Naive thymus-derived CD4-positive, alpha-beta T cell (primary cell): ENCODE results near the gene PARVA. TPM values are rescaled to one million over a fixed set of nuclear protein-coding genes. Genes with fewer than 3 reads are reported as not detected.

Experiments used
- ATAC-seq: fragments of 150-1000 bp; cut with Tn5 transposase; 2 replicates; pipeline ENCODE4 v1.10.0; 2021; ENCODE audit warnings: mild to moderate bottlenecking, moderate library complexity
- CTCF ChIA-PET: fragments of 350-600 bp; sonication (Branson Sonifier 250); formaldehyde crosslinking; loops from one replicate; lab custom pipeline; 2021; ENCODE audit warnings: antibody characterized with exemption; lab: Charles Lee
- POLR2A ChIA-PET: fragments of 350-600 bp; sonication (Branson Sonifier 250); formaldehyde crosslinking; loops from one replicate; lab custom pipeline; 2021; ENCODE audit warnings: antibody characterized with exemption, inconsistent platforms; lab: Charles Lee
- DNase-seq, 9 donors: peaks; one replicate each; pipeline versions ENCODE4 v3.0.0 to v3.0.0-alpha.2; 2020 to 2022; ENCODE audit warnings: mixed read lengths in 1 of 9
- H3K27ac ChIP-seq: one replicate; pipeline ENCODE4 v1.7.0; 2013; ENCODE audit warnings: mild to moderate bottlenecking, low read depth, low read length, moderate library complexity
- H3K27me3 ChIP-seq, 2 donors: one replicate each; pipeline ENCODE4 v1.7.0; 2013; ENCODE audit warnings: low read length in 2 of 2, mild to moderate bottlenecking in 2 of 2, moderate library complexity in 2 of 2; ENCODE audit not compliant: control insufficient read depth in 2 of 2, insufficient read depth in 2 of 2
- H3K36me3 ChIP-seq, 3 experiments: 1 replicate in 2 of 3; 2 replicates in 1 of 3; pipeline ENCODE4 v1.7.0; 2013; ENCODE audit warnings: low read length in 3 of 3, mild to moderate bottlenecking in 3 of 3, moderate library complexity in 1 of 3; ENCODE audit not compliant: insufficient read depth in 3 of 3, control insufficient read depth in 2 of 3
- H3K4me1 ChIP-seq, 2 donors: one replicate each; pipeline ENCODE4 v1.7.0; 2013; ENCODE audit warnings: low read length in 2 of 2, mild to moderate bottlenecking in 2 of 2, moderate library complexity in 1 of 2; ENCODE audit not compliant: control insufficient read depth in 2 of 2, insufficient read depth in 2 of 2
- H3K4me3 ChIP-seq: 2 replicates; pipeline ENCODE4 v1.7.0; 2013; ENCODE audit warnings: mild to moderate bottlenecking, low read length
- H3K9me3 ChIP-seq, 3 experiments: 1 replicate in 2 of 3; 2 replicates in 1 of 3; pipeline ENCODE4 v1.7.0; 2013; ENCODE audit warnings: low read length in 3 of 3; ENCODE audit not compliant: control insufficient read depth in 2 of 3
- H3K27ac Mint-ChIP-seq, 9 donors: one replicate each; pipeline ENCODE4 v1.8.0; 2020 to 2022; ENCODE audit warnings: mixed read lengths in 9 of 9, mild to moderate bottlenecking in 8 of 9, moderate library complexity in 5 of 9, inconsistent platforms in 2 of 9
- H3K27me3 Mint-ChIP-seq, 5 donors: one replicate each; pipeline ENCODE4 v1.8.0; 2021 to 2022; ENCODE audit warnings: mixed read lengths in 5 of 5, mild to moderate bottlenecking in 1 of 5
- H3K36me3 Mint-ChIP-seq, 5 donors: one replicate each; pipeline ENCODE4 v1.8.0; 2020 to 2022; ENCODE audit warnings: mixed read lengths in 5 of 5, mild to moderate bottlenecking in 3 of 5, inconsistent platforms in 1 of 5
- H3K4me1 Mint-ChIP-seq, 7 donors: one replicate each; pipeline ENCODE4 v1.8.0; 2020 to 2022; ENCODE audit warnings: mixed read lengths in 7 of 7, mild to moderate bottlenecking in 3 of 7, inconsistent platforms in 1 of 7
- H3K4me3 Mint-ChIP-seq, 10 donors: one replicate each; pipeline ENCODE4 v1.8.0; 2020 to 2022; ENCODE audit warnings: mild to moderate bottlenecking in 10 of 10, mixed read lengths in 10 of 10, moderate library complexity in 6 of 10, inconsistent platforms in 2 of 10
- H3K9me3 Mint-ChIP-seq, 11 donors: one replicate each; pipeline ENCODE4 v1.8.0; 2020 to 2022; ENCODE audit warnings: mixed read lengths in 11 of 11, mild to moderate bottlenecking in 4 of 11, inconsistent platforms in 1 of 11, moderate library complexity in 1 of 11
- intact Hi-C, 2 donors: fragments of 100-400 bp; cut with micrococcal nuclease; formaldehyde crosslinking; loops; one replicate each; pipeline ENCODE4 v1.15.1; 2023
- polyA plus RNA-seq, 2 donors: library from polyadenylated mRNA; unstranded; fragments of 300-500 nt; fragmentation: Illumina TruSeq; gene quantifications; one replicate each; pipeline ENCODE4 v1.2.3, GENCODE V29; 2021
- total RNA-seq, 6 experiments: library from RNA in 5 of 6; stranded (reverse) in 5 of 6; gene quantifications; 1 replicate in 5 of 6; 2 replicates in 1 of 6; pipeline ENCODE4 v1.2.3 and lab custom pipeline; 2021 to 2026

PARVA gene
- total and polyA plus RNA-seq, 7 experiments from 2014 or later, result 0.07 to 0.97 (median 0.69) TPM

DNA sequence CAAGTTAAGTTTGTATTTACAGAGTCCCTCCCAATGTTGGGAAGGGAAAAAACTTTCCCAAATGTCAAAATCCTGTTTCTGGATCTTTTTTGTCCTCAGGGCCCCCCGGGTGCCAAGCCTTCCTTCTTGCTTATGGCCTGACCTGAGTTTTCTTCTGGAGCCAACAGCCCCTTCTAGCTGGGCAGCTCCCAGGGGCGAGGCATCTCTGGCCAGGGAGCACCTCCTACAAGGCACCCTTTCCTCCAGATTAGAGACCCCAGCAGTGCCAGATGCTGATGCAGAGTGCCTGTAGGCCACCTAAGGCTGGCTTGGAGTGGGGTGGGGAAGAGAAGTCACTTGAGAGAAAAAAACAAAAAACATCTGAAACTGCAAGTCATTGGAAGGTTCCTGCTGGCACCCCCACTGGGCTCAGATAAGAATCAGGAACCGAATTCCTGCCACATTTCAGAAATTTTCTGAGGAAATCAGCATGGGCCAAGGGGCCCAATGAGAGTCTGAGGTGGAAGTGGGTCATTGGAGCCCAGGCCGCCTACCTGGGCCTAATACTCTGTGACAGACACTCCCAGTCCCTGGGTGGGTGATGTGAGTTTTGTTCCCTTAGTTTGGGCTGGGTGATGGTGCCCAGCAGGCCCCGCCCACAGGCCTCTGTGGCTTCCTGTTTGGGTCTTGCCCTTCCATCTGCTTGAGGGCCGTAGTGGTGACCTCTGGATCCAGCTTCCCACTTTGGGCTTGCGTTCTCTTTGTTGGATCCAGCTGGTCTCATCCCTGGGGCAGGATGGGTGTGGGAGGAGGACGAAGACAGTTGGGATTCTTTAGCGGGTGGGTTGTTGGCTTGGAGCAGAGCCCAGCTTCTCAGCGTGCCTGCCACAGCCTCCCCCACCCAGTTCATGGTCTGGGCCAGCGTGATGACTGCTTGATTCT, 40.6 kb downstream of the PARVA start:
- Mint-ChIP-seq H3K36me3 (no peaks in the 10 kb centered on the region), H3K4me1 (no peaks in the 10 kb centered on the region), H3K4me3 (no peak overlapping the region), H3K27ac (no peak overlapping the region), H3K27me3 (peaks cover 0 to 12% (median 8%) of the 10 kb centered on the region in 5 donors), H3K9me3 (no peaks in the 10 kb centered on the region)
- Histone ChIP-seq H3K36me3 (no peaks in the 10 kb centered on the region), H3K27me3 (no peaks in the 10 kb centered on the region), H3K4me1 (no peaks in the 10 kb centered on the region), H3K4me3 (no peak overlapping the region), H3K27ac (no peak overlapping the region), H3K9me3 (no peaks in the 10 kb centered on the region)
- intact Hi-C loops, result no loop called here
- POLR2A ChIA-PET, result no interaction called here
- no peak for DNase-seq
- CTCF ChIA-PET, result no interaction called here
- no peak for ATAC-seq

DNA sequence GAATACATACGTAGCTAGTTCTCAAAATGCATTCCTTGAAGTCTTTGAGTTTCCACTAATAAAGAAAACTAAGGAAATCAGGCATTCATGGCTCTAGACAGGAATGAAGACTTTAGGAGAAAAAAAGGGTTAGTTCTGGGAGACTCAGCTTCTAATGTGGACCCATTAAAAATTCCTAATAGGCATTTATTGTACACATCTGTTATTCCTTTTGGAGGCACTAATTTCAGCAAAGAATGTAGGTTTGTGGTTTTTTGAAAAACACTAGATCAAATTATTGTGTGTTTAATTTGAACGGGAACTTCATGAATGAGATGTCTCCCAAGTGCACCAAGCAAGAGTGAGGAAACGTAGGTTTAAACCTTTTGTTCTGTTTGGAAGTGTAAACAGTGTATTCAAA, 42.7 kb downstream of the PARVA start:
- ChIA-PET POLR2A (no interaction called here), CTCF (no interaction called here)
- H3K27ac ChIP-seq, result no peak overlapping the region
- Mint-ChIP-seq H3K36me3 (no peaks in the 10 kb centered on the region), H3K4me3 (no peak overlapping the region), H3K27ac (no peak overlapping the region), H3K27me3 (peaks cover 0 to 8% (median 6%) of the 10 kb centered on the region in 5 donors), H3K4me1 (no peaks in the 10 kb centered on the region), H3K9me3 (no peaks in the 10 kb centered on the region)
- ATAC-seq (no peak), DNase-seq (no peak)
- H3K4me3 ChIP-seq, result no peak overlapping the region
- no peaks in the 10 kb centered on the region for H3K9me3 ChIP-seq
- H3K27me3 ChIP-seq, result no peaks in the 10 kb centered on the region
- intact Hi-C loops, result no loop called here
- no peaks in the 10 kb centered on the region for H3K4me1 ChIP-seq
- no peaks in the 10 kb centered on the region for H3K36me3 ChIP-seq

DNA sequence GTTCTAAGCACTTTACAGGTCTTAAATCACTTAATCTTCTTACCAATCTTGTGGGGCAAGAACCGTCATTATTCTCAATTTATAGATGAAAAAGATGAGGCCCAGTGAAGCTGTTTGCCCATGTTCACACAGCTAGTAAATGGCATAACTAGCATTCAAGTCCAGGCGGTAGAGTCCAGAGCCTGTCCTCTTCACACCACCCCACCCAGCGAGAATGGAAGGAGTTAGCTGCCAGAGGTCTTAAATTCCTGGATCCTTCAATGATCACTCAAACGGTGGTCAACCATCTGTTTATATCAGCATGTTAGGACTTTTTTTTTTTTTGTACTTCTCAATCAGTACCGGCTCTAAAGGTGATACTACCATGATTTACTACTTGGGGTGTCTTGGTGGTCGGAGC, 43.3 kb downstream of the PARVA start:
- ChIA-PET POLR2A (interaction anchor here (0.6 kb wide), 1 partner anchor 35 kb away, joined by 3 read pairs; no protein-coding TSS in a partner anchor), CTCF (no interaction called here)
- no peak for DNase-seq
- Histone ChIP-seq H3K4me3 (no peak overlapping the region), H3K9me3 (no peaks in the 10 kb centered on the region), H3K27ac (no peak overlapping the region), H3K27me3 (no peaks in the 10 kb centered on the region), H3K4me1 (no peaks in the 10 kb centered on the region), H3K36me3 (no peaks in the 10 kb centered on the region)
- ATAC-seq, result no peak
- H3K36me3 Mint-ChIP-seq, result no peaks in the 10 kb centered on the region
- H3K9me3 Mint-ChIP-seq, result no peaks in the 10 kb centered on the region
- no peaks in the 10 kb centered on the region for H3K4me1 Mint-ChIP-seq
- intact Hi-C loops, result no loop called here
- no peak overlapping the region for H3K4me3 Mint-ChIP-seq
- peaks cover 0 to 14% (median 6%) of the 10 kb centered on the region in 5 donors for H3K27me3 Mint-ChIP-seq
- no peak overlapping the region for H3K27ac Mint-ChIP-seq

DNA sequence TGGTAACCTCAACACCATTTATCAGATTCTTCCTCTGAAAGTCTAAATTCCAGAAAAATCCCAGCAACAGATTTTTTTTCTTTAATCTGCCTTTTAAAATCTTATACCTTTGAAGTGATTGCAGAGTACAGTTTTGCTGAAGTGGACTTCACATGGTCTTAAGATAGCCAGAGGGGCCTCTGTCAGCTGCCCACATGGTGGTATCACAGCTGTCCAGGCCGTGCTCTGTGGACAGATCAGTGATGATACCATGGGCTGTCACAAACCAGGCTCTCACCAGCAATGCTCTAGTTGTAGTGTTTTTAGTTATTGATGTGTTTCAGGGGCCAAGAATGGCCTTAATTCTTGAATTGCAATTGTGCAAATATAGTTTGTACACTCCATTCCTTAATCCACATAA, 44.0 kb downstream of the PARVA start:
- Histone ChIP-seq H3K4me3 (no peak overlapping the region), H3K4me1 (no peaks in the 10 kb centered on the region), H3K27ac (no peak overlapping the region), H3K36me3 (no peaks in the 10 kb centered on the region), H3K27me3 (no peaks in the 10 kb centered on the region), H3K9me3 (no peaks in the 10 kb centered on the region)
- Mint-ChIP-seq H3K27ac (no peak overlapping the region), H3K27me3 (peaks cover 0 to 17% (median 6%) of the 10 kb centered on the region in 5 donors), H3K9me3 (no peaks in the 10 kb centered on the region), H3K4me1 (no peaks in the 10 kb centered on the region), H3K36me3 (no peaks in the 10 kb centered on the region), H3K4me3 (no peak overlapping the region)
- ChIA-PET POLR2A (no interaction called here), CTCF (no interaction called here)
- intact Hi-C loops, result no loop called here
- DNase-seq (no peak), ATAC-seq (no peak)

DNA sequence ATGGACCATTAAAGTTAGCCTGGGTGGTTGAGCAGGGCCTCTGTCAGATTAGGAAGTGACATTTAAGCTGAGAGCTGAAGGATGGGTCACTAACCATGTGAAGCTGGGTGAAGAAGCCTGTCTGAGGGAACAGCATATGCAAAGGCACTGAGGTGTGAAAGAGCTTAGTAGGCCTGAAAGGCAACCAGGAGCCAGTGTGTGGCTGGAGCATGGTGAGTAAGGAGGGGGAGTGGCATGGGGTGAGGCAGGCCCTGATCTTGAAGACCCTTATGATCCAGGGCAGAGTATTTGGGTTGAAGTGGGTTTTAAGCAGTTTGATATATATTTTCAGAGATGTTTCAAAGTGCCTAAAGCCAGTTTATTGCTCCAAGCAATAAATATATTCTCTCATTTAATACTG, 48.8 kb downstream of the PARVA start:
- H3K27me3 ChIP-seq, result no peaks in the 10 kb centered on the region
- no peak overlapping the region for H3K27ac ChIP-seq
- H3K36me3 Mint-ChIP-seq, result no peaks in the 10 kb centered on the region
- H3K36me3 ChIP-seq, result no peaks in the 10 kb centered on the region
- no peak overlapping the region for H3K4me3 ChIP-seq
- ATAC-seq, result no peak
- peaks cover 0 to 1% (median 0%) of the 10 kb centered on the region in 11 donors for H3K9me3 Mint-ChIP-seq
- H3K4me3 Mint-ChIP-seq, result no peak overlapping the region
- intact Hi-C loops, result no loop called here
- H3K27ac Mint-ChIP-seq, result no peak overlapping the region
- H3K9me3 ChIP-seq, result no peaks in the 10 kb centered on the region
- peaks cover 0 to 13% (median 5%) of the 10 kb centered on the region in 5 donors for H3K27me3 Mint-ChIP-seq
- no peak for DNase-seq
- H3K4me1 Mint-ChIP-seq, result no peaks in the 10 kb centered on the region
- CTCF ChIA-PET, result no interaction called here
- H3K4me1 ChIP-seq, result no peaks in the 10 kb centered on the region
- POLR2A ChIA-PET, result no interaction called here

DNA sequence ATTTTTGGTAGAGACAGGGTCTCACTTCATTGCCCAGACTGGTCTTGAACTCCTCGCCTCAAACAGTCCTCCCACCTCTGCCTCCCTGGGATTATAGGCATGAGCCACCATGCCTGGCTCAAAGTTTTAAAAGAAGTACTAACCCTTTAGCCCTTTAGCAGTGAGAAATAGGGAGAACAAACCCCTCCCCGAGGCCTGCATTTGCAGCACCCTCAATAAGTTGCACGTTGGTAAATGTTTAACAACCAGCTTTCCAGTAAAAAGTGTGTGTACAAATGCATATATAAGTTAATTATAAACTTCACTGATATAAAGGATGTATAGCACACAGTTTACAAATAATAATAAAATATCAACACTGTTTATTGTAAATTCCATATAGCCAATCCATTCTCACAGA, 51.8 kb downstream of the PARVA start:
- no peak for DNase-seq
- H3K9me3 Mint-ChIP-seq, result peaks cover 0 to 1% (median 0%) of the 10 kb centered on the region in 11 donors
- intact Hi-C loops, result no loop called here
- no peaks in the 10 kb centered on the region for H3K9me3 ChIP-seq
- no peak overlapping the region for H3K4me3 ChIP-seq
- H3K27me3 Mint-ChIP-seq, result peaks cover 0 to 13% (median 5%) of the 10 kb centered on the region in 5 donors
- H3K27ac Mint-ChIP-seq, result no peak overlapping the region
- H3K4me1 Mint-ChIP-seq, result no peaks in the 10 kb centered on the region
- H3K36me3 Mint-ChIP-seq, result no peaks in the 10 kb centered on the region
- H3K36me3 ChIP-seq, result no peaks in the 10 kb centered on the region
- ChIA-PET CTCF (no interaction called here), POLR2A (no interaction called here)
- H3K27me3 ChIP-seq, result no peaks in the 10 kb centered on the region
- no peak overlapping the region for H3K4me3 Mint-ChIP-seq
- ATAC-seq, result no peak
- H3K27ac ChIP-seq, result no peak overlapping the region
- H3K4me1 ChIP-seq, result no peaks in the 10 kb centered on the region

DNA sequence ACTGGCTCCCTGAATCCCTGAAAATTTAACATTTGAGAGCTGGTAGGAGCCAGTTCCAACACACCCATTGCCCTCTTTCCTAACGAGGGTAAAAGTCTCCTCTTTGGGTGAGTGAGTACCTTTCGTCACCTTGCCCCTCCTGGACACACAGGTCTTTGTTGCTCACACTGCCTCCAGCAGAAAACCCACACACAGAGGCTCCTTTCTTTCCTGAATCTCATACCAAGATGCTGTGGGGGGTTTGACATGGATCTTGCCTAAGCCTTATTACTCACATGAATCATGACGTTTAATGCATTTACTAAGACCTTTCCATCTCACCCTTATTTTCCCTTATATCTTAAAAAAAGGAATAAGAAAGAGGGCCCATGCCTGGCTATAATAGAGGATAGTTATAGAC, 53.0 kb downstream of the PARVA start:
- H3K4me1 Mint-ChIP-seq, result no peaks in the 10 kb centered on the region
- H3K27me3 Mint-ChIP-seq, result peaks cover 0 to 19% (median 5%) of the 10 kb centered on the region in 5 donors
- Histone ChIP-seq H3K27me3 (no peaks in the 10 kb centered on the region), H3K36me3 (no peaks in the 10 kb centered on the region), H3K4me1 (no peaks in the 10 kb centered on the region), H3K9me3 (no peaks in the 10 kb centered on the region), H3K27ac (no peak overlapping the region), H3K4me3 (no peak overlapping the region)
- ChIA-PET CTCF (no interaction called here), POLR2A (no interaction called here)
- DNase-seq, result no peak
- no peak overlapping the region for H3K4me3 Mint-ChIP-seq
- H3K9me3 Mint-ChIP-seq, result peaks cover 0 to 1% (median 0%) of the 10 kb centered on the region in 11 donors
- intact Hi-C loops, result no loop called here
- H3K27ac Mint-ChIP-seq, result no peak overlapping the region
- ATAC-seq, result no peak
- H3K36me3 Mint-ChIP-seq, result no peaks in the 10 kb centered on the region
